KOPT-K1 (cell line): ENCODE results near the gene GPR146.

Source experiments
- H3K27ac ChIP-seq: fragments of 200-600 bp; sonication (generic); 2 replicates; pipeline ENCODE4 v1.5.1; 2016; ENCODE audit warnings: antibody characterized with exemption, mild to moderate bottlenecking, low read depth, low read length; ENCODE audit not compliant: poor library complexity, severe bottlenecking
- H3K36me3 ChIP-seq: fragments of 200-600 bp; sonication (generic); 2 replicates; pipeline ENCODE4 v1.5.1; 2017; ENCODE audit warnings: antibody characterized with exemption, mild to moderate bottlenecking, low read length, moderate library complexity; ENCODE audit not compliant: insufficient read depth
- H3K9me3 ChIP-seq: fragments of 200-600 bp; sonication (generic); 2 replicates; pipeline ENCODE4 v1.5.1; 2017; ENCODE audit warnings: antibody characterized with exemption, low read length, mild to moderate bottlenecking; ENCODE audit not compliant: insufficient read depth, poor library complexity, severe bottlenecking

GPR146 gene

DNA sequence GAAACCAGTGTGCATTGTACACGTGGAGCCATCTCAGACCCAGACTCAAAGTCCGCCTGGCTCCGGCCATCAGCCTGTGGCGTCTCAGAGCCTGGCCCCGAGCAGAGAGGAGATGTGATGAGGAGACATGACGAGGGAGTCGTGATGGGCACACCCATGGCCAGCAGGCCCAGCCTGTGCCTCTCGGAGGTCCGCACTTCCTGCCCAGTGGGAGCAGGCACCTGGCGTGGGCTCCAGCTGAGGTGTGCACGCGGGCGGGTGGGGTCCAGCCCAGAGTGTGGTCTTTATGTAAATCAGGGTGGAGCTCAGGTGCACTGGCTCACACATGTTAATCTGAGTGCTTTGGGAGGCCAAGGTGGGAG, 26.0 kb upstream of the GPR146 start:
- Histone ChIP-seq H3K36me3 (no peaks in the 10 kb centered on the region), H3K9me3 (peaks cover 26% of the 10 kb centered on the region), H3K27ac (no peak overlapping the region)

- Histone ChIP-seq H3K36me3 (no peaks in the 10 kb centered on the region), H3K27ac (no peak overlapping the region), H3K9me3 (peaks cover 26% of the 10 kb centered on the region)
Observed at GRCh38 chr7:1019255-1019785, 25.0 kb upstream of the GPR146 start.

- Histone ChIP-seq H3K27ac (no peak overlapping the region), H3K9me3 (peaks cover 26% of the 10 kb centered on the region), H3K36me3 (no peaks in the 10 kb centered on the region)
Observed at GRCh38 chr7:1019789-1020610, 24.3 kb upstream of the GPR146 start.

DNA sequence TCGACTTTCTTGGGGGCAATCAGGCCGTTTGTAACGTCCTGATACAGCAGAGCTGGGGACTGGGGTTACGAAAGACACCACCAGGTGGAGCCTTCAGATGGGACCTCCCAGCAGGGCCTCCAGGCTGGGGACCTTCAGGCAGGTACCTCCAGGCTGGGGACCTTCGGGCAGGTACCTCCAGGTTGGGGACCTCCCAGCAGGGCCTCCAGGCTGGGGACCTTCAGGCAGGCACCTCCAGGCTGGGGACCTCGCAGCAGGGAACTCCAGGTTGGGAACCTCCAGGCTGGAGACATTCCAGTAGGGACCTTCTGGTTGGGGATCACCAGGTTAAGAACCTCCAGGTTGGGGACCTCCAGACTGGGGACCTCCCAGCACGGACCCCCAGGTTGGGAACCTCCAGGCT, 23.5 kb upstream of the GPR146 start:
- no peak overlapping the region for H3K27ac ChIP-seq
- no peaks in the 10 kb centered on the region for H3K36me3 ChIP-seq

DNA sequence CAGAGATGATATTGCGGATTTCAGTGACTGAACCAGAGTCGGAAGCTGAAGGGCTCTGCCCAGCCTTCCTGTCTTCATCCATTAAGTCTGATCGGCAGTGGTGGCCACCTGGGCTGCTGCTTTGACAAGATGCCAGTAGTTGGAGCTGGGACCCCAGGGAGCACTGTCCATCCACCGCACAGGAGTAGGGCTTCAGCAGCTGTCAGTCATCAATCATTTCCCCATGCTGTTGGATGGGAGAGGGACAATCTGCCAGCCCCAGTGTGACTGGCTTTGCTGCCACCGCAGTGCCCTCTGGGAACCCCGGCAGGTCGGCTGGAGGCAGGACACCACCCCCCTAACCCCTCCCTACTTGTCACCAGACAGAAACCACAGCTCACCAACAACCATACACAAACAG, 23.0 kb upstream of the GPR146 start:
- Histone ChIP-seq H3K9me3 (peaks cover 26% of the 10 kb centered on the region), H3K27ac (no peak overlapping the region), H3K36me3 (no peaks in the 10 kb centered on the region)

More for the DNA sequence above, 23.5 kb upstream of the GPR146 start:
- H3K9me3 ChIP-seq: peaks cover 26% of the 10 kb centered on the region

DNA sequence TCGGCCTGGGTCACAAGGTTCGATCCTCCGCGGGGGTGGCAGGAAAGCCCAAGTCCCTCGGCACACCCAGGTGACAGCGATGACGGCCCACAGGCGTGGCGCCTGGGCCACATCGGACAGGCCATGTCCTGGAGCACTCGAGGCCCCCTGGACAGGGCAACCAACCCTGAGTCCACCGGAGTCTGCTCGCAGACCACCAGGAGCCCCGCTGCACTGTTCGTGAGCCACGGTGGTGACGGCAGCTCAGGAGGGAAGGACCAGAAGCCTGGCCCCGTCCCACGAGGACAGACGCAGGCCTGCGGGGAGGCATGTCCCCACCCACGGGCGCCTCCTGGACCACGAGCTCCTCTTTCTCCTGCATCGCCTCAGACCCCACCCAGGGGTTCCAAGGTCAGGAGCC, 22.4 kb upstream of the GPR146 start:
- Histone ChIP-seq H3K9me3 (peaks cover 26% of the 10 kb centered on the region), H3K27ac (no peak overlapping the region), H3K36me3 (no peaks in the 10 kb centered on the region)

DNA sequence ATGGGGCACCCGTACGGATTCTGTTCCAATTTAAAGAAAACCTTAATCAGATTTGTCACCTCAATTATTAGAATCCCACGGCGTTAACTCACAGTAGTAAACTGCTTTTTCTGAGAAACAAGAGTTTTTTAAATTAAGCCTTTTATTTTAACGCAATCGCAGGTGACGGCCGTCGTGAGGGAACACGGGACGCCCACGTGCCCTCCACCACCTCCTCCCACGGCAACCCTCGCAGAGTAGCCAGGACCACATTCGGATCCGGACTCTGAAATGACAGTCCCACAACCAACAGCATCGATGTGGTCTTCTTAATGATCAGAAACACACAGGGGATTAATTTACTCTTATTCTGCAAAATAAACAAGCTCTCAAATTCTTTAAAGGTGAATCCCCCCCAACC, 22.0 kb upstream of the GPR146 start:
- H3K9me3 ChIP-seq: peaks cover 26% of the 10 kb centered on the region
- H3K36me3 ChIP-seq: no peaks in the 10 kb centered on the region
- no peak overlapping the region for H3K27ac ChIP-seq

GRCh38 chr7:1022801-1023465, 21.4 kb upstream of the GPR146 start:
- H3K36me3 ChIP-seq: no peaks in the 10 kb centered on the region
- no peak overlapping the region for H3K27ac ChIP-seq
- H3K9me3 ChIP-seq: peaks cover 26% of the 10 kb centered on the region

DNA sequence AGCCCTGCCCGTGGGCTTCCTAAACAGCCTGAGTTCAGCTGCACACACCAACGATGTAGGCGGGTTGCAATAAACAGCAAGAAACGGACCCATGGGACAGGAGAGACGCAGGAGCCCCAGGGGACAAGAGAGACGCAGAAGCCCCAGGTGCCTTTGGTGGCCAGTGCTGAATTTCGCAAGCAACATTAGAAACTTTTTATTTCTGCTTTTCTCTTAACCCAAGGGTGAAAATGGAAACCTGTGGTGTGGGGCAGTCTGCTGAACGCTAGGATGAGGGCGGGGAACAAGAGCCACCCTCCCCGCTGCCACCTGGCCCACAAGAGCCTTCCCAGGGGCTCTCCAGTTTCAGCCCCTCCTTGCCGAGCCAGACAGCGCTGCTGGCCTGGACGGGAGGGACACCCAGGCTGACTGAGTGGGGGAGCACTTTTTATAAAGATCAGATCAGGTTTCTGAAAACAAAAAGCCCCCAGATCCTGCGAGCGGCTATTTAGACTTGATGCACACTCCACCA, 20.0 kb upstream of the GPR146 start:
- Histone ChIP-seq H3K27ac (no peak overlapping the region), H3K9me3 (peaks cover 26% of the 10 kb centered on the region), H3K36me3 (no peaks in the 10 kb centered on the region)

DNA sequence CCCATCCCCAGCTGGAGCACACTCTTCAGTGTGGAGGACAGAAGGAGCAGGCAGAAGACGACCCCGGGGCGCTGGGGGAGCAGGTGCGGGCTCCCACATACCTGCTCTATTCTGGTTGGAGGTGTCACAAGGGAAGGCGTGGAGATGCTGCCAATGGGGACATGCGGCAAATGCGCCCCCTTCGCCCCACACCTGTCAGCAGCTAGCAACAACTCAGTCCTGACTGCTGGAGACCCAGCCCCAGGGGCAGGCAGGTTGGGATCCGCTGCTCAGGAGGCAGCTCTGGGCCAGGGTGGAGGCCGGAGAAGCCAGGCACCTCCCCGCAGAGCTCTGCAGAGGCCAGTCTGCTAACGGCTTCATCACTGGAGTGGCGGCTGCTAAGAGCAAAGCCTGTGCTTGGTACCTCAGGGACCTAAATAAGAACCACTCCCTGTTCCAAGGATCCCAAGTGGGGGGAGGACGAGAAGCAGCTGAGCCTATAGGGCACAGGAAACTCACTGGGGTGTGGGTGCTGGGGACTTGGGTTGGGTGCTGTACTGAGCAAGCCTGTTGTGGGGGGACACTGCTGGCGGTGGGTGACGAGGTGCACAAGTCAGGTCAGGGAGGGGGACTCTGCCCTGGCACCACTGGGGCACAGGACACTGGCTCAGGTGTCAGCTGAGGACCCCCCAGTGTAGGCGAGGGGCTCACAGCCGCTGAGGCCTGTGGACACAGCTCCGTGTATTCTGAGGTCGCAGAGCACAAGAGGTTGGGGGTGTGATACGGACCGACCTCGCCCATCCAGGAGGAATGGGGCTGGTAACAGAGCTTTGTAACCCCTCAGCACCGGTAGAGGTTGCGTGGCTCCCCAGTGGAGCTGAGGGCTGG, 19.2 kb upstream of the GPR146 start:
- Histone ChIP-seq H3K36me3 (no peaks in the 10 kb centered on the region), H3K9me3 (peaks cover 23% of the 10 kb centered on the region)

GRCh38 chr7:1025743-1026581, 18.4 kb upstream of the GPR146 start:
- Histone ChIP-seq H3K9me3 (peaks cover 14% of the 10 kb centered on the region), H3K27ac (no peak overlapping the region), H3K36me3 (no peaks in the 10 kb centered on the region)

More for the DNA sequence above, 19.2 kb upstream of the GPR146 start:
- H3K27ac ChIP-seq: no peak overlapping the region

GRCh38 chr7:1026721-1027161, 17.6 kb upstream of the GPR146 start:
- peaks cover 6% of the 10 kb centered on the region for H3K9me3 ChIP-seq
- H3K27ac ChIP-seq: no peak overlapping the region
- H3K36me3 ChIP-seq: no peaks in the 10 kb centered on the region

DNA sequence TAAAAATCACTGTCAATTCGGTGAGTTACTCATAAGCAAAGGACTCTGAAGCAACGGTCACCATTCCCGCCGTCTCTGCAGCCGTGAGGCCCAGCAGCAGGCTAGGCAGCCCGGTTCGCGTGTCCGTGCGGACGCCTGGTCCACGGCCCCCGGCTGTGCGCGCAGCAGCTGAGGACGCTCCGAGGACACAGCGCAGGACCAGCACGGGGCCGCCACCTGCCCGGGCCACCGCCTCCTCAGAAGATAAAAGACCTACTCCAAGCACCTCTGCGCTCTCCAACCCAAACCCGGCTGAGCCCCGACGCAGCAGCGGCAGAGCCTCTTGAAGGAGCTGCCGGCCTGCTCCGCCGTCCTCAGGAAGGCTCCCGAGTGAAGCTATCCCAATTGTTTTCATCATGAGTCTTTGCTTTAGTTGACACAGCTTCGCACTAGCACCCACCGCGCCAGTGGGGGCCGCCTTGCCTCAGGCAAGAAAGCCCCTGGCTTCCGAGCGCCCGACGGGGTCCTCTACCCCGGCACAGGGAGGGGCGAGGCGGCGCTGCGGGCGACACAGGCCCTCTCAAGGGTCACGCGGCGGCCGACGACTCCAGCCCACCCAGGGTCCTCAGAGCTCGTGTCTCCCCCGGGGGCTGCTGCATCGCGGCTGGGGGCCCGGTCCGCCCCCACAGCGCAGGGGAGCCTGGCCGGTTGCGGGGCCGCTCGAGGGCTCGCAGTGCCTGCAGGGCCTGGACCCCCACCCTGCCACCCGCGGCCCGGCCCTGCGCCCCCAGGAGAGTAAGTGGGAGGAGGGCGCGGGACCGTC, 16.9 kb upstream of the GPR146 start:
- Histone ChIP-seq H3K36me3 (no peaks in the 10 kb centered on the region), H3K27ac (no peak overlapping the region), H3K9me3 (no peaks in the 10 kb centered on the region)
